Upper lobe of right lung (tissue), 1 donor: ENCODE results near the gene HS6ST2. TPM values are rescaled to one million over a fixed set of nuclear protein-coding genes. Genes with fewer than 3 reads are reported as not detected.
"Not testable (repeated sequence)": the region's sequence is repeated elsewhere in the genome, so short reads cannot be mapped to it uniquely, and the experiment has no call there.

ENCODE experiments used
- ATAC-seq: fragments of 200-7000 bp; cut with Tn5 transposase; one replicate; pipeline ENCODE4 v1.9.1; 2020; ENCODE audit warnings: mild to moderate bottlenecking, moderate library complexity
- DNase-seq: peaks from one replicate; pipeline ENCODE4 v3.0.0-alpha.2; 2020
- H3K27ac ChIP-seq: fragments of 200-600 bp; one replicate; pipeline ENCODE4 v1.8.0; 2022
- H3K27me3 ChIP-seq: fragments of 200-600 bp; one replicate; pipeline ENCODE4 v1.8.0; 2022; ENCODE audit warnings: mild to moderate bottlenecking
- H3K36me3 ChIP-seq: fragments of 200-600 bp; one replicate; pipeline ENCODE4 v1.8.0; 2022
- H3K4me1 ChIP-seq: fragments of 200-600 bp; one replicate; pipeline ENCODE4 v1.8.0; 2022
- H3K4me3 ChIP-seq: fragments of 200-600 bp; one replicate; pipeline ENCODE4 v1.8.0; 2022; ENCODE audit warnings: mild to moderate bottlenecking
- H3K9me3 ChIP-seq: fragments of 200-600 bp; one replicate; pipeline ENCODE4 v1.8.0; 2022
- CTCF ChIP-seq: fragments of 200-600 bp; IDR thresholded peaks from one replicate; pipeline ENCODE4 v1.8.0; 2022; ENCODE audit warnings: antibody characterized with exemption
- intact Hi-C: fragments of 100-400 bp; cut with DNase I; formaldehyde crosslinking; loops from one replicate; pipeline ENCODE4 v1.11.0; 2022
- total RNA-seq: library from RNA; stranded (reverse); fragmentation: NEBNext Ultra II Directional; extraction: Animal tissue kit (Norgen Biotek cat#: 25700); gene quantifications from one replicate; pipeline ENCODE4 v1.2.1, GENCODE V29; 2021
- donor health status: DM: no; HTN: yes; CAD: no; lungs with severe emphysema.

HS6ST2 gene
- total RNA-seq, 1 donor from 2014 or later = 0.87 TPM

- Histone ChIP-seq H3K27ac (no peak overlapping the region), H3K27me3 (peaks cover 19% of the 10 kb centered on the region), H3K4me1 (no peaks in the 10 kb centered on the region), H3K9me3 (no peaks in the 10 kb centered on the region), H3K4me3 (no peak overlapping the region), H3K36me3 (no peaks in the 10 kb centered on the region)
- no peak for TF ChIP-seq CTCF
- intact Hi-C loops = no loop called here
- DNase-seq = no peak
- ATAC-seq = no peak
These were observed 4.1 kb downstream of the HS6ST2 start for GRCh38 chrX:132954323-132954722.

- H3K27ac ChIP-seq = no peak overlapping the region
- peaks cover 10% of the 10 kb centered on the region for H3K27me3 ChIP-seq
- no peak overlapping the region for H3K4me3 ChIP-seq
- ATAC-seq = no peak
- H3K36me3 ChIP-seq = no peaks in the 10 kb centered on the region
- intact Hi-C loops = no loop called here
- DNase-seq = no peak
- no peaks in the 10 kb centered on the region for H3K4me1 ChIP-seq
- TF ChIP-seq CTCF = no peak
- no peaks in the 10 kb centered on the region for H3K9me3 ChIP-seq
These were observed 5.1 kb downstream of the HS6ST2 start for GRCh38 chrX:132953354-132953753.

- H3K27me3 ChIP-seq = no peaks in the 10 kb centered on the region
- no peak overlapping the region for H3K4me3 ChIP-seq
- H3K27ac ChIP-seq = no peak overlapping the region
- ATAC-seq = no peak
- DNase-seq = no peak
- no peaks in the 10 kb centered on the region for H3K9me3 ChIP-seq
- no peaks in the 10 kb centered on the region for H3K36me3 ChIP-seq
- H3K4me1 ChIP-seq = no peaks in the 10 kb centered on the region
- intact Hi-C loops = no loop called here
- peak; percentile 17 for TF ChIP-seq CTCF
These were observed 9.7 kb downstream of the HS6ST2 start for GRCh38 chrX:132948648-132949260.

GRCh38 chrX:132945055-132945599 lies 13.3 kb downstream of the HS6ST2 start:
- DNase-seq, H3K27me3 ChIP-seq, H3K27ac ChIP-seq, H3K36me3 ChIP-seq, intact Hi-C loops, ATAC-seq, H3K4me3 ChIP-seq, H3K4me1 ChIP-seq, H3K9me3 ChIP-seq: not testable (repeated sequence)

- no peaks in the 10 kb centered on the region for H3K27me3 ChIP-seq
- TF ChIP-seq CTCF = no peak
- no peaks in the 10 kb centered on the region for H3K36me3 ChIP-seq
- no peak overlapping the region for H3K4me3 ChIP-seq
- H3K4me1 ChIP-seq = no peaks in the 10 kb centered on the region
- ATAC-seq (no peak), DNase-seq (no peak)
- intact Hi-C loops = no loop called here
- H3K9me3 ChIP-seq = no peaks in the 10 kb centered on the region
- H3K27ac ChIP-seq = no peak overlapping the region
These were observed 17.6 kb downstream of the HS6ST2 start for GRCh38 chrX:132940727-132941327.

- ATAC-seq = no peak
- no peaks in the 10 kb centered on the region for H3K4me1 ChIP-seq
These were observed 25.3 kb downstream of the HS6ST2 start for GRCh38 chrX:132933170-132933569.

More at GRCh38 chrX:132933170-132933569, 25.3 kb downstream of the HS6ST2 start:
- TF ChIP-seq CTCF = no peak
- Histone ChIP-seq H3K36me3 (no peaks in the 10 kb centered on the region), H3K27ac (no peak overlapping the region), H3K27me3 (no peaks in the 10 kb centered on the region), H3K4me3 (no peak overlapping the region), H3K9me3 (no peaks in the 10 kb centered on the region)
- DNase-seq = no peak
- intact Hi-C loops = no loop called here
